Osteoblast (primary cell): ENCODE data around the gene UNC93B1. TPM values are rescaled to one million over a fixed set of nuclear protein-coding genes. Genes with fewer than 3 reads are reported as not detected.
A peak's percentile ranks its signal among the peaks of the same experiment; 100 is the strongest.

Source experiments
- DNase-seq: peaks from one replicate; pipeline ENCODE4 v3.0.0; 2011; ENCODE audit warnings: low spot score, mixed read lengths; ENCODE audit not compliant: insufficient read length; ENCODE audit errors: missing footprints
- H2AFZ ChIP-seq: 2 replicates; pipeline ENCODE4 v1.6.0; 2011; ENCODE audit warnings: mild to moderate bottlenecking, low read length
- H3K27ac ChIP-seq: 2 replicates; pipeline ENCODE4 v1.5.1; 2011; ENCODE audit warnings: mild to moderate bottlenecking, low read depth, low read length, moderate library complexity
- H3K27me3 ChIP-seq: 2 replicates; pipeline ENCODE4 v1.6.0; 2012; ENCODE audit warnings: mild to moderate bottlenecking, control low read depth, inconsistent platforms, low read length, moderate library complexity; ENCODE audit not compliant: insufficient read depth
- H3K36me3 ChIP-seq: 2 replicates; pipeline ENCODE4 v1.5.1; 2011; ENCODE audit warnings: mild to moderate bottlenecking, low read length, control low read depth, moderate library complexity; ENCODE audit not compliant: insufficient read depth
- H3K4me1 ChIP-seq: 2 replicates; pipeline ENCODE4 v1.5.1; 2011; ENCODE audit warnings: mild to moderate bottlenecking, low read length, control low read depth, moderate library complexity; ENCODE audit not compliant: insufficient read depth
- H3K4me2 ChIP-seq: 2 replicates; pipeline ENCODE4 v1.6.0; 2011; ENCODE audit warnings: mild to moderate bottlenecking, low read length; ENCODE audit not compliant: insufficient read depth
- H3K4me3 ChIP-seq: fragments of 200-600 bp; sonication (generic); 3 replicates; pipeline ENCODE4 v1.5.1; 2012; ENCODE audit warnings: mild to moderate bottlenecking, low read length, inconsistent platforms; ENCODE audit not compliant: insufficient read depth
- H3K79me2 ChIP-seq: 2 replicates; pipeline ENCODE4 v1.6.0; 2012; ENCODE audit warnings: mild to moderate bottlenecking, low read length, control low read depth, inconsistent platforms; ENCODE audit not compliant: insufficient read depth
- H3K9me3 ChIP-seq: 2 replicates; pipeline ENCODE4 v1.5.1; 2011; ENCODE audit warnings: low read depth, low read length, control low read depth
- H4K20me1 ChIP-seq: 2 replicates; pipeline ENCODE4 v1.6.0; 2012; ENCODE audit warnings: mild to moderate bottlenecking, low read length, control low read depth; ENCODE audit not compliant: insufficient read depth
- total RNA-seq: library from RNA; depleted of rRNA; stranded (reverse); fragments of >200 nt; gene quantifications from 2 replicates; pipeline ENCODE4 v1.2.3, GENCODE V29; 2012
- TF ChIP-seq, protein P1 (sequence below): IDR thresholded peaks from 2 replicates; pipeline ENCODE4 v1.5.1; 2011; ENCODE audit warnings: mild to moderate bottlenecking, low read depth, low read length, moderate library complexity; ENCODE audit errors: extremely low read depth

UNC93B1 gene
- total RNA-seq, 1 donor, result 39.8 TPM

DNA sequence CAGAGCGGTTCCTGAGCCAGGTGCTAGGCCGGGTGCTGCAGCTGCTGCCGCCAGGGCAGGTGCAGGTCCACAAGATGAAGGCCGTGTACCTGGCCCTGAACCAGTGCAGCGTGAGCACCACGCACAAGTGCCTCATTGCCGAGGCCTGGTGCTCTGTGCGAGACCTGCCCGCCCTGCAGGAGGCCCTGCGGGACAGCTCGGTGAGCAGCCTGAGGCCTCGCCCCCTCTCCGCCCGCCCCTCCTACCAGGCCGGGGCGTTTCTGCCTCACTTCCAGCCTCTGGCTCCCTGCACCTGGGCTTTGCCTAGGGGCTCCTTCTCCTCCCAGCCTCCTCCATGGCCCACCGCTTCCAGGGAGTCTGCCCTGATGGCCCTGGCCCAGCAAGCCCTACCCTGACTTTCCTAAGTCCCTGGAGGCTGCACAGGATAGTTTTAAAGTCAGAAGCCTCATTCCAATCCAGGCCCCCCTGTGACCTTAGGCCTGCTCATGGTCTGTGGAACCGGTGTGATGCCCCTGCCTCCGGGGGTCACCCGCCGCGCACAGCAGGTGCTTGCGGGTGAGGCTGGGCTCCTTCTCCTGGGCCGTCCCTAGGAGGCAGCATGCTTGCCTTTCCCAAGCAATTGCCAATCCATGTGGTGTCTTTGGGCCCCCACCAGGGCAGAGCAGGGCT is 40.4 kb upstream of the UNC93B1 start:
- no peak overlapping the region for H3K4me2 ChIP-seq
- no peak overlapping the region for H3K4me3 ChIP-seq
- no peak overlapping the region for H2AFZ ChIP-seq
- TF ChIP-seq, protein P1, sequence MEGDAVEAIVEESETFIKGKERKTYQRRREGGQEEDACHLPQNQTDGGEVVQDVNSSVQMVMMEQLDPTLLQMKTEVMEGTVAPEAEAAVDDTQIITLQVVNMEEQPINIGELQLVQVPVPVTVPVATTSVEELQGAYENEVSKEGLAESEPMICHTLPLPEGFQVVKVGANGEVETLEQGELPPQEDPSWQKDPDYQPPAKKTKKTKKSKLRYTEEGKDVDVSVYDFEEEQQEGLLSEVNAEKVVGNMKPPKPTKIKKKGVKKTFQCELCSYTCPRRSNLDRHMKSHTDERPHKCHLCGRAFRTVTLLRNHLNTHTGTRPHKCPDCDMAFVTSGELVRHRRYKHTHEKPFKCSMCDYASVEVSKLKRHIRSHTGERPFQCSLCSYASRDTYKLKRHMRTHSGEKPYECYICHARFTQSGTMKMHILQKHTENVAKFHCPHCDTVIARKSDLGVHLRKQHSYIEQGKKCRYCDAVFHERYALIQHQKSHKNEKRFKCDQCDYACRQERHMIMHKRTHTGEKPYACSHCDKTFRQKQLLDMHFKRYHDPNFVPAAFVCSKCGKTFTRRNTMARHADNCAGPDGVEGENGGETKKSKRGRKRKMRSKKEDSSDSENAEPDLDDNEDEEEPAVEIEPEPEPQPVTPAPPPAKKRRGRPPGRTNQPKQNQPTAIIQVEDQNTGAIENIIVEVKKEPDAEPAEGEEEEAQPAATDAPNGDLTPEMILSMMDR, result no peak
- peak; percentile 88 for DNase-seq
- peaks cover 32% of the 10 kb centered on the region for H3K36me3 ChIP-seq
- H3K9me3 ChIP-seq, result no peaks in the 10 kb centered on the region
- no peaks in the 10 kb centered on the region for H4K20me1 ChIP-seq
- peaks cover 15% of the 10 kb centered on the region for H3K4me1 ChIP-seq
- H3K27me3 ChIP-seq, result no peaks in the 10 kb centered on the region
- no peak overlapping the region for H3K27ac ChIP-seq
- H3K79me2 ChIP-seq, result peaks cover 26% of the 10 kb centered on the region

DNA sequence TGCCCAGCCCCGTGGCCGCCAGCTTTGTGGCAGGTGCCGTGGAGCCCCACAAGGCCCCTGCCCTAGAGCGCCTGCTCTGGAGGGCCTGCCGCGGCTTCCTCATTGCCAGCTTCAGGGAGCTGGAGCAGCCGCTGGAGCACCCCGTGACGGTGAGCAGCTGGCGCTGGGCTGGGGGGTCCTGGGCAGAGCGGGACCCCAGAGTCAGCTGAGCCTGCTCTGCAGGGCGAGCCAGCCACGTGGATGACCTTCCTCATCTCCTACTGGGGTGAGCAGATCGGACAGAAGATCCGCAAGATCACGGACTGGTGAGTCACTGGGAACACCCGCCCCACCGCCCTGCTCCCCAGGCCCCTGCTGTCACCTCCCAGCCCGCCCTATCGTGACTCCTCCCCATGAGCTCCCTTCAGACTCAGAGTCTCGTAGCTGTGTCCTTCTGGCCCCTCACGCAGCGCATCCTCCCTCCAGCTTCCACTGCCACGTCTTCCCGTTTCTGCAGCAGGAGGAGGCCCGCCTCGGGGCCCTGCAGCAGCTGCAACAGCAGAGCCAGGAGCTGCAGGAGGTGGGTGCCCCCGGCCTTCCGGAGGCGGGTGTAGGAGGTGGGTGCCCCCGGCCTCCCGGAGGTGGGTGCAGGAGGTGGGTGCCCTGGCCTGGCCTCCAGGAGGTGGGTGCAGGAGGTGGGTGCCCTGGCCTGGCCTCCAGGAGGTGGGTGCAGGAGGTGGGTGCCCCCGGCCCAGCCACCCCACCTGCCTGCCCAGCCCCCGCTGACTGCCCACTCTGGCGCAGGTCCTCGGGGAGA is 39.6 kb upstream of the UNC93B1 start:
- Histone ChIP-seq H3K4me3 (no peak overlapping the region), H3K27me3 (no peaks in the 10 kb centered on the region), H3K27ac (no peak overlapping the region), H3K4me2 (no peak overlapping the region), H4K20me1 (no peaks in the 10 kb centered on the region), H3K4me1 (peaks cover 16% of the 10 kb centered on the region), H3K79me2 (peaks cover 34% of the 10 kb centered on the region), H3K36me3 (peaks cover 29% of the 10 kb centered on the region), H3K9me3 (no peaks in the 10 kb centered on the region), H2AFZ (no peak overlapping the region)
- TF ChIP-seq, protein P1, result no peak
- DNase-seq, result peak; percentile 94

DNA sequence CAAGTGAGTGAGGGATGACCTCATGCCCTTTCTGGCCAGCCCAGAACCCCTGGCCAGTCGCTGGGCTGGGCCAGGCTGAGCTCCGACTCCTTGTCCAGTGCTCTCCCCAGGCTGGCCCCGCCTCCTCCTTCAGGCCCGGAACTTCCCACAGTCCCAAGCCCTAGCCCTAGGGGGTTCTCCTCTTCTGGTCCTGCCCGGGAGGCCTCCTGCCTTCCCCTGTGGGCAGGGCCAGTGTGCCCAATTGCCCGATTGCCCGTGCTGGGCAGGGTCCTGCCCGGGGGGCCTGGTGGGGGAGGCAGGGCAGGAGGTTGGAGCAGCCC is 39.1 kb upstream of the UNC93B1 start:
- TF ChIP-seq, protein P1, result no peak
- H3K79me2 ChIP-seq, result peaks cover 39% of the 10 kb centered on the region
- no peaks in the 10 kb centered on the region for H3K27me3 ChIP-seq
- H3K4me2 ChIP-seq, result no peak overlapping the region
- H2AFZ ChIP-seq, result no peak overlapping the region
- DNase-seq, result peak; percentile 86
- no peaks in the 10 kb centered on the region for H4K20me1 ChIP-seq
- no peaks in the 10 kb centered on the region for H3K9me3 ChIP-seq
- no peak overlapping the region for H3K4me3 ChIP-seq
- H3K36me3 ChIP-seq, result peaks cover 27% of the 10 kb centered on the region
- H3K4me1 ChIP-seq, result peaks cover 21% of the 10 kb centered on the region
- H3K27ac ChIP-seq, result no peak overlapping the region
